Measurements from ENCODE around the gene RNU6-9.

- TF ChIP-seq SIN3A (IDR thresholded peaks at IDR 0.05; ENCODE audit: borderline replicate concordance, insufficient read depth, low read length) (no peak), POLR2AphosphoS5 (IDR thresholded peaks at IDR 0.05; ENCODE audit: low read depth, low read length) (no peak), FOXP2 (optimal IDR thresholded peaks at IDR 0.05; ENCODE audit: borderline replicate concordance, extremely low read depth, extremely low read length, insufficient read depth) (no peak)
Measured at GRCh38 chr19:936175-936546, 42.9 kb downstream of the RNU6-9 start.
